Stimulated activated naive CD8-positive, alpha-beta T cell treated with anti-CD3 and anti-CD28 coated beads, Interleukin-15, amount 100 ng/mL, for 72 hours (primary cell): ENCODE data around the gene MICAL3.
"Not testable (repeated sequence)": the region's sequence is repeated elsewhere in the genome, so short reads cannot be mapped to it uniquely, and the experiment has no call there.

Source experiments
- ATAC-seq: fragments of 150-1000 bp; cut with Tn5 transposase; 2 replicates; pipeline ENCODE4 v1.10.0; 2021; ENCODE audit warnings: mild to moderate bottlenecking, moderate library complexity
- DNase-seq, 2 donors: peaks; one replicate each; pipeline ENCODE4 v3.0.0; 2021 to 2022
- H3K27ac Mint-ChIP-seq, 2 donors: one replicate each; pipeline ENCODE4 v1.8.0; 2022; ENCODE audit warnings: mild to moderate bottlenecking in 2 of 2, mixed read lengths in 2 of 2, moderate library complexity in 2 of 2
- H3K27me3 Mint-ChIP-seq: one replicate; pipeline ENCODE4 v1.8.0; 2022; ENCODE audit warnings: mixed read lengths
- H3K4me1 Mint-ChIP-seq: one replicate; pipeline ENCODE4 v1.8.0; 2022; ENCODE audit warnings: mild to moderate bottlenecking, mixed read lengths
- H3K4me3 Mint-ChIP-seq, 2 donors: one replicate each; pipeline ENCODE4 v1.8.0; 2022; ENCODE audit warnings: mild to moderate bottlenecking in 2 of 2, mixed read lengths in 2 of 2, moderate library complexity in 1 of 2
- H3K9me3 Mint-ChIP-seq, 2 donors: one replicate each; pipeline ENCODE4 v1.8.0; 2022; ENCODE audit warnings: mixed read lengths in 2 of 2

Gene MICAL3, protein sequence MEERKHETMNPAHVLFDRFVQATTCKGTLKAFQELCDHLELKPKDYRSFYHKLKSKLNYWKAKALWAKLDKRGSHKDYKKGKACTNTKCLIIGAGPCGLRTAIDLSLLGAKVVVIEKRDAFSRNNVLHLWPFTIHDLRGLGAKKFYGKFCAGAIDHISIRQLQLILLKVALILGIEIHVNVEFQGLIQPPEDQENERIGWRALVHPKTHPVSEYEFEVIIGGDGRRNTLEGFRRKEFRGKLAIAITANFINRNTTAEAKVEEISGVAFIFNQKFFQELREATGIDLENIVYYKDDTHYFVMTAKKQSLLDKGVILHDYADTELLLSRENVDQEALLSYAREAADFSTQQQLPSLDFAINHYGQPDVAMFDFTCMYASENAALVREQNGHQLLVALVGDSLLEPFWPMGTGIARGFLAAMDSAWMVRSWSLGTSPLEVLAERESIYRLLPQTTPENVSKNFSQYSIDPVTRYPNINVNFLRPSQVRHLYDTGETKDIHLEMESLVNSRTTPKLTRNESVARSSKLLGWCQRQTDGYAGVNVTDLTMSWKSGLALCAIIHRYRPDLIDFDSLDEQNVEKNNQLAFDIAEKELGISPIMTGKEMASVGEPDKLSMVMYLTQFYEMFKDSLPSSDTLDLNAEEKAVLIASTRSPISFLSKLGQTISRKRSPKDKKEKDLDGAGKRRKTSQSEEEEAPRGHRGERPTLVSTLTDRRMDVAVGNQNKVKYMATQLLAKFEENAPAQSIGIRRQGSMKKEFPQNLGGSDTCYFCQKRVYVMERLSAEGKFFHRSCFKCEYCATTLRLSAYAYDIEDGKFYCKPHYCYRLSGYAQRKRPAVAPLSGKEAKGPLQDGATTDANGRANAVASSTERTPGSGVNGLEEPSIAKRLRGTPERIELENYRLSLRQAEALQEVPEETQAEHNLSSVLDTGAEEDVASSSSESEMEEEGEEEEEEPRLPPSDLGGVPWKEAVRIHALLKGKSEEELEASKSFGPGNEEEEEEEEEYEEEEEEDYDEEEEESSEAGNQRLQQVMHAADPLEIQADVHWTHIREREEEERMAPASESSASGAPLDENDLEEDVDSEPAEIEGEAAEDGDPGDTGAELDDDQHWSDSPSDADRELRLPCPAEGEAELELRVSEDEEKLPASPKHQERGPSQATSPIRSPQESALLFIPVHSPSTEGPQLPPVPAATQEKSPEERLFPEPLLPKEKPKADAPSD (N-terminal part only)

DNA sequence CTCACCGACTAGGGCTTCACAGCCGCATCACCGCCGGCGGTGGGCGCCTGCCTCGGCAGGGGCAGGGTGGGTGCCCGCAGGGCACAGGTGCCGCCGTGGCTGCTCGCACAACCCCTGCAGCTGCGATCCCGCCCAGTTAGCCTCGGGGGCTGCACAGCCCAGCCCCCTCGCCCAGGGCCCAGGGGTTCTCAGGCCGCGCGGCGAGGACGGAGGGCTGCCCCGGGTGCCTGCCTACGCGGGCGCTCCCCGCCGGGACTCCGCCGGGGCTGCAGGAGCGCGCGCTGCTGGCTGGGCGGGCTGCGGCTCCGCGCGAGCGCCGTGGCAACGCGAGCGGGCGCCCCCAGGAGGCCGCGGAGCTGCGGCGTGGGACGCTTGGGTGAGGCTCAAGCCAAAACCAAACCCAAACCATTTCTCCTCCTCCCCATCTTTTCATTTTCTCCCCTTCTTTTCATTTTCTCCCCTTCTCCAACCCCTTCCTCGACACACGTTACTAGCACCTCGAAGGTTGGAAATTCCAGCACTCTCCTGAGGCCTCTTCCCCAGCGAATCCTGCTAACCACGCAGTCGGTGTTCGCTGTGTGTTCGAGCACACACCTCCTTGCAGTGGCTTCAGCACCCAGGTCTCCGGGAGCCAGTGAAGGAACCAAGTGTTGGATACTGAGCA is at the start of gene MICAL3:
Gene MICAL3 (minus strand): TSS at position 286 of the 664 bp plus-strand sequence. CDS start 117,749 bp downstream, outside the sequence.
- Mint-ChIP-seq H3K9me3 (no peaks in the 10 kb centered on the region), H3K4me1 (peaks cover 22% of the 10 kb centered on the region), H3K27ac (no peak within 1 kb of the TSS), H3K4me3 (peak within 1 kb of the TSS; percentile 88 to 89), H3K27me3 (peaks cover 67% of the 10 kb centered on the region)
- peak; percentile 61 to 74 for DNase-seq
- ATAC-seq, result peak; percentile 94

DNA sequence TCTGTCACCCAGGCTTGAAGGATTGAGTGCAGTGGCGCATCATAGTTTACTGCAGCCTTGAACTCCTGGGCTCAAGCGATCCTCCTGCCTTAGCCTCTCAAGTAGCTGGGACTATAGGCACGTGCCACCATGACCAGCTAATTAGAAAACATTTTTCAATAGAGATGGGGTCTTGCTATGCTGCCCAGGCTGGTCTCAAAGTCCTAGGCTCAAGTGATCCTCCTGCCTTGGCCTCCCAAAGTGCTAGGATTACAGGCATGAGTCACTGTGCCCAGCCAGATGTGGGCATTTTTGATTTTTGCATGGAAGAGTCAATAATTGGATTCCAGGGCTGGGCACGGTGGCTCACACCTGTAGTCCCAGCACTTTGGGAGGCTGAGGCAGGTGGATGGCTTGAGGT is 49.6 kb upstream of the MICAL3 start:
- not testable (repeated sequence) for H3K27me3 Mint-ChIP-seq, H3K9me3 Mint-ChIP-seq, DNase-seq, H3K27ac Mint-ChIP-seq, H3K4me3 Mint-ChIP-seq, ATAC-seq
- H3K4me1 Mint-ChIP-seq, result peaks cover 21% of the 10 kb centered on the region

DNA sequence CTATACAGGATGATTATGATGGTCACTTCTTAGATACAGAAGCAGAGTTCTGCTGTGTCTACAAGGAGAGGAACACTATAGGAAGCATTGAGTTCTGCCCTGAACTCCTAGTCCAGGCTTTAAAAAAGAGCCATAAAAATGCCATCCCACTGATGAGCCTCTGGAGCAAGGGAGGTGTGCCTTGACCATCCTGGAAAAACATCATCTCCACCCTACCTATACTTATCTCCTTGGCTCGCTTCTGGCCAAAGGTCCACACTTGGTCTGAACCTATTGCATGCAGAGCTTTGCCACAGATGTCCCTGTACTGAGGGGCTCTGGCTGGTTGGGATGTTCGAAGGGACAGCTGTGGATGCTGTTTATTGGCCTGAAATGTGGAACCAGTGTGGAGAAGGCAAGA is 49.1 kb upstream of the MICAL3 start:
- Mint-ChIP-seq H3K4me3 (no peak overlapping the region), H3K4me1 (peaks cover 16% of the 10 kb centered on the region), H3K27me3 (no peaks in the 10 kb centered on the region), H3K9me3 (no peaks in the 10 kb centered on the region), H3K27ac (no peak overlapping the region)
- no peak for DNase-seq
- no peak for ATAC-seq

DNA sequence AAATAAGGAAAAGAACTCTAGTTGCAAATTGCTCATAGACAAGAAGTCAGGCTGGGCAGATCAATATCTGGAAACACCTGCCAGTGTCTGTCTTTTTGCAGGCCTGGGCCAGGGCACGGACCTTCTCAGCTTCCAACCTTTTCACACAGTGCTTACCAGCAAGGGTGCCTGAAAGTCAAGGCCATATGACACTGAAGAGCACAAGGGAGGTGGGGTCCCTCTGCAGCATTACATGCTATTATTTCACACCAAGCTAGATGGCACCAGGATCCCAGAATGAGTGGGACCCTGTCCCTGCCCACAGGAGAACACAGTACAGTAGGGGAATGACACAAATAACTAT is 47.6 kb upstream of the MICAL3 start:
- no peak for DNase-seq
- ATAC-seq, result no peak
- Mint-ChIP-seq H3K4me1 (peaks cover 12% of the 10 kb centered on the region), H3K4me3 (no peak overlapping the region), H3K27me3 (peaks cover 12% of the 10 kb centered on the region), H3K9me3 (no peaks in the 10 kb centered on the region), H3K27ac (no peak overlapping the region)

DNA sequence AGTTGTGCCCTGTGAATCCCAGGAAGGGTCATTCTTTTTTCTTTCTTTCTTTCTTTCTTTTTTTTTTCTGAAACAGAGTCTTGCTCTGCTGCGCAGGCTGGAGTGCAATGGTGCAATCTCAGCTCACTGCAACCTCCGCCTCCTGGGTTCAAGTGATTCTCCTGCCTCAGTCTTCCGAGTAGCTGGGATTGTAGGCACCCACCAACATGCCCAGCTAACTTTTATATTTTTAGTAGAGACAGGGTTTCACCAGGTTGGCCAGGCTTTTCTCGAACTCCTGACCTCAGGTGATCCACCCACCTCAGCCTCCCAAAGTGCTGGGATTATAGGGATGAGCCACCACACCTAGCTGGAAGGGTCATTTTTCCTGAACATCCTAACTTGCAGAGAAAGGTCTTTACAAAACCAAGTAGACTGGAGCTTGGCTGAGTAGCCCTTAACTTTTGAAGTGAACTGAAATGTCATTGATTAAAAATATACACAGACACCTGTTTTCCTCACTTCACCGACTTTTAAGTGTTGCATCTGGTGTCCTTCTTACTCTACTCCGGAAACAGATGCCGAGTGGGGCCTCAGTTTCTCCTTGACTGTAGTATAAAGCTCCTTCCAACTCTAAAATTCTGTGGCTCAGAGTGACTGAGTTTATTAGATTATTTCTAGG is 47.1 kb upstream of the MICAL3 start:
- H3K9me3 Mint-ChIP-seq, H3K4me3 Mint-ChIP-seq, ATAC-seq, H3K4me1 Mint-ChIP-seq, DNase-seq: not testable (repeated sequence)
- H3K27me3 Mint-ChIP-seq, result peaks cover 17% of the 10 kb centered on the region
- peak overlapping the region in 1 of 2 donors; percentile 22 for H3K27ac Mint-ChIP-seq

DNA sequence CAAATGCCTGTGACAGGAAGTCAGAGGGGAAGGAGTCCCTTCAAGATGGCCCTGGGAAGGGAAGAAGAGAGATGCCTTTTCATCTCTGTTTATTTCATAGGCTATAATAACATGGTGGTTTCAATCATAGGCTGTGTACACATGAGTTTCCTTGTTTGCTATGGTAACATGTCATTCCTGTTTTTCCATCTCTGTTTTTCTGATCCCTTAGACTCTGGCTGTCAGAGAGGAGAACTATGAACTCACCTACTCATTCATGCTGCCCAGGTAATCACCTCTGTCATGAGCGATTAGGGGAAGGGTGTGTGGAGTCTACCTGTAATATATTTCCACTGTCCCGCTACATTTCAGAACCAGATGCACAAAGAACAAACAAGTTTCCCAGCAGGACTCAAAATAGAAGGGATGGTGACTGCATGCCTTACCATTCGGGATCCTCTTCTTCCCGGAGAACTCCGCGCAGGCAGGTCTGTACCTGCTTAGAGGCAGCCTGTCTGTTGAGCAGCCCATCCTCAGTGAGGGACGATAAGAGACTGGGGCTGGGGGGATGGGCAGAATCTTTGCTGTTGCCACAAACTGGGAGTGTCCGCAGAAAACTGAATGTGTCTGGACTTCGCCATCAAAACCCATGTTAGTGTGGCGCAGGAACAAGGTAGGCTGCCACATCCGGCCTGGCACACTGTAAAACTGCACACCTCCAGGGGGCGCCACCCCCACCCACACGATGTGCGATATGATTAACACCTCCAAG is 46.4 kb upstream of the MICAL3 start:
- H3K4me1 Mint-ChIP-seq, result peaks cover under 1% of the 10 kb centered on the region
- no peak for ATAC-seq
- no peak overlapping the region for H3K27ac Mint-ChIP-seq
- H3K9me3 Mint-ChIP-seq, result no peaks in the 10 kb centered on the region
- no peak for DNase-seq
- H3K4me3 Mint-ChIP-seq, result no peak overlapping the region
- peaks cover 23% of the 10 kb centered on the region for H3K27me3 Mint-ChIP-seq

DNA sequence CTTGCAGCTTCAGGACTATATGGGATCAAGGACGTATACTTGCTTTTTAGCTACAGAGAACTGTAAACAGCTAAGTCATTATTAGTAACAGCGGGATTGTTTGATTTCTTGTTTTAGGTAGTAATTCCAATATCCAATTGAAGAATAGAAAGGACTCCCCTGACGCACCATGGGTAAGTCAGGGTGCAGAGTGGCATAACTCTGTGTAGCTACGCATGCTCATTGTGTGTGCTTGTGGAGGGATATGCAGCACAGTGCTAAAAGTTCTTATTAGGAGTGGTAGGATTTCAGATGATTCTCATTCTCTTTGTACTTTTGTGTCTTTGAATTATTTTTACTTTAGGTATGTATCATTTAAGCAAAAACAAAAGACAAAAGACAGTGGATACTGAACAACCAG is 45.7 kb upstream of the MICAL3 start:
- Mint-ChIP-seq H3K4me3 (no peak overlapping the region), H3K9me3 (no peaks in the 10 kb centered on the region), H3K4me1 (no peaks in the 10 kb centered on the region), H3K27ac (no peak overlapping the region), H3K27me3 (peaks cover 30% of the 10 kb centered on the region)
- DNase-seq (no peak), ATAC-seq (no peak)

DNA sequence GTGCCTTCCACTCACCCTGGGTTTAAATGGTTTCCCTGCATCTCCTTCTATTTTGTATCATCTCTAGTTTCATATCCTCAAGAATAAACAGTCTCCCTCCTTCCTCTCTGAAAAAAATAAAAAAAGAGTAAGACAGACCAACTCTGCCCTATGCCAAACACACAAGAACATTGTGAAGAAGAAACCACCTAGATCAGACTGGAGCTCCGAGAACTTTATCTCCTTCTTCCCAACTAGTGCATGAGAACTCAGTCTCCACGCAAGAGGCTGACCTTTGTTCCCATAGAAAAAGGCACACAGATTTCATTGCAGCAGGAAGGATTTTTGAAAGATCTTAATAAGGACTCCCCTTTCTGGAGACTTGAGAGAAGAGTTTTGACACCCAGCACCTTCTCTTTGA is 44.7 kb upstream of the MICAL3 start:
- DNase-seq (no peak), ATAC-seq (no peak)
- Mint-ChIP-seq H3K27me3 (peaks cover 38% of the 10 kb centered on the region), H3K4me1 (no peaks in the 10 kb centered on the region), H3K4me3 (no peak overlapping the region), H3K27ac (no peak overlapping the region), H3K9me3 (no peaks in the 10 kb centered on the region)

DNA sequence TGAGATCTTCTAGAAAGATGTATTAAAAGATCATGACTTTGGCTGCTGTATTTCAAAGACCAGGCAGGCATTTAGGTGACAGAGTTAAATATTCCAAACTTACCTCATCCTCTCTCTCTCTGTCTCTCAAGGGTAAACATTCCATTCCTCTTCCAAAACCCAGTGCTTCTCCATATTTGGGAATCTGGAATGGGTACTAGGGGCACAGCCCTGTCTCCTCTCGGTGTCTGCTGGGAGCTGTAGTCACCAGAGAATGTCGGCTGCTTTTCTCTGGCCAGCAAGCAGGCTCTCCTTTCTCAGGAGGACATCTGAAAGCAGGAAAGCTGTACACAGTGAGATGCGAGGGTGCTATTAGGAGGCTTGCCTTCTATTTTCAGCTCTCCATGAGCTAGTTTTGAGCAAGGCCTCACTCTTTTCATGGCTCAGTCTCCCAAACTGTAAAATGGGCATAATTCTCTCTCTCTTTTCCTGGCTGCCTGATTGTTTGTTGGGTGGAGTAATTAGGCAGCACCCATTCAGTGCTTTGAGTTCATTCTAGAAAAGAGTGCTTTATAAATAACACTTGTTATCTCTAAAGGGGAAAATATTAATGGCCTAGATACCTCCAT is 44.1 kb upstream of the MICAL3 start:
- peak overlapping the region in 1 of 2 donors; percentile 72 for H3K27ac Mint-ChIP-seq
- H3K9me3 Mint-ChIP-seq, result no peaks in the 10 kb centered on the region
- H3K4me1 Mint-ChIP-seq, result no peaks in the 10 kb centered on the region
- peaks cover 38% of the 10 kb centered on the region for H3K27me3 Mint-ChIP-seq
- ATAC-seq (no peak), DNase-seq (no peak)
- H3K4me3 Mint-ChIP-seq, result no peak overlapping the region

DNA sequence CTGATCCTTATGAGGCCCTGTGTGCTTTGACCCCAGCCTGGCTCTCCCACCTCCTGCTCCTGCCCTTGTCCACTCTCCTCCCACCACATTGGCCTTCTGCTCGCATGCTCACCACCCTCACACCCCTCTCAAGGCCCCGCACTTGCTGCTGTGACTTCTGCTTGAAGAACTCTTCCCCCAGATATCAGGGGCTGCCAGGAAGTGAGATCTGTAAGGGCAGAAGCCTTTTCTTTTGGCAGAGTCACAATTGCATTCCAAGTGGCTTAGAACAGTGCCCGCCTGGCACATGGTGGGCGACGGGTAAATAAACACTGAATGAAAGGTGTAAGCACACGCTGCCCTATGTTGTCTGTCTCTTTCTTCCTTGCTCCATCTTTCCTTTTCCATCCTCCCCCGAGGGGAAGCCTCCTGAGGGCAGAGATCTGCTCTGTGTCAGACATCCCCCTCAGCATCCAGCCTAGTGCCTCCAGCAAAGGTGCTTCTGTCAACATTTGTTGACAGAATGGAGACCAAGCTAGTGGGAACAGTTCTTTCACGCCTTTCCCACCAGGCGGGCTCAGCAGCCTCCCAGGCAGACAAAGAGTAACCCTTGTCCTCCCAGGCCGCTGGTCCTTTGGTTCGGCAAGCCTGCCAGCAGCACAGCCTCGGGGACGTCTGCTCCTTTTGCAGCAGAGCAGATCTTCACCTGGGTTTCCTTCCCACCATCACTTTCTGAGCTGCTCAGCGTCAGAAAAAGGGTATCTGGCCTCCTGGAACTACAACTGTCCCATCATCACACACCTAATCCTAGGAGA is 43.4 kb upstream of the MICAL3 start:
- Mint-ChIP-seq H3K4me3 (no peak overlapping the region), H3K27me3 (peaks cover 38% of the 10 kb centered on the region), H3K27ac (peak overlapping the region in 1 of 2 donors; percentile 42), H3K9me3 (no peaks in the 10 kb centered on the region), H3K4me1 (no peaks in the 10 kb centered on the region)
- ATAC-seq (no peak), DNase-seq (no peak)

DNA sequence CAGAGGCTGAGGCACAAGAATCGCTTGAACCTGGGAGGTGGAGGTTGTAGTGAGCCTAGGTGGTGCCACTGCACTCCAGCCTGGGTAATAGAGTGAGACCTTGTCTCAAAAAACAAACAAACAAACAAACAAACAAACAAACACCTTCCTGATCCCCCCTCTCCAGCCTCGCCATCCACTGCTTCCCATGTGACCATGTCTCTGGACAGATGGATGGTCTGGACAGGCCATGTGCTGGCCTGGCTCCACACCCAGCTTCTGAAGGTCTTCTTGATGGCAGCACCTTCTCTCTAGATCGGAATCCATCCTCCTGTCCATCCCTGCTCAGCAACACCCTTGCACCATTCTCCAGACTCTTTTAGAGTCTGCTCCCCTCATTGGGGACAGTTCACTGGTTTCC is 42.8 kb upstream of the MICAL3 start:
- H3K27ac Mint-ChIP-seq, result peak overlapping the region in 1 of 2 donors; percentile 22

DNA sequence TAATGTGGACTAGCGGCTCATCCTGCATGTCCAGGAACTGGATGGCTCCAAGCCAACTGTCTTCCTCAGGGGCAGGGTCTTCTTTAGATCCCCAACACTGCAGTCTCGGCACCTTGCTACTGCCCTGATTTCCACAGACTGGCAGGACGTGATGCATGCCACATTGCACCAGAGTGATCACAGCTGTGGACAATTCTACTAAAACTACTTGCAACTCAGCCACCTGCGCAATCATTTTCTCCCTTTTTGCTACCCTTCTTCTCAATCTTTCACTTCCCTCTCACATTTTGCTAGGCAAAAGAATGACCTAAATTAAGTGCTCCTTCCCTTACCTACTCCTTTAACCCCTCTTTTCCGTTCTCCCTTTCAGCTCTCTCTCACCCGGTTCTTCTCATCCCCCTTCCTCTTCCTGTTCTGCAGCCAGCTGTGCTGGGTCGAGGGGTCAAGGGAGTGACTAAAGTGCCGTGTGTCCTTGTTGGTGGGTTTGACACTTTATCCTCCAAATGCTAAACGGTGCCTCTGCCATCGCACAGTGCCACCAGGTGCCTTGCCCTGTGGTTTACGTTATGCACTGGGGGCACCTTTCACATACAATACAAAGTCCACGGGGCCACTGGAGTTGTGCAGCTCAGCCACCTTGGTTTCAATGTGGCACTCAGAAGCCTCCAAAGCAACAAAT is 42.0 kb upstream of the MICAL3 start:
- no peak for ATAC-seq
- Mint-ChIP-seq H3K4me1 (no peaks in the 10 kb centered on the region), H3K27me3 (peaks cover 38% of the 10 kb centered on the region), H3K27ac (no peak overlapping the region), H3K9me3 (no peaks in the 10 kb centered on the region), H3K4me3 (no peak overlapping the region)
- DNase-seq, result no peak

More for the DNA sequence above, 42.8 kb upstream of the MICAL3 start:
- ATAC-seq (no peak), DNase-seq (no peak)
- Mint-ChIP-seq H3K4me1 (no peaks in the 10 kb centered on the region), H3K27me3 (peaks cover 38% of the 10 kb centered on the region), H3K4me3 (no peak overlapping the region), H3K9me3 (no peaks in the 10 kb centered on the region)

DNA sequence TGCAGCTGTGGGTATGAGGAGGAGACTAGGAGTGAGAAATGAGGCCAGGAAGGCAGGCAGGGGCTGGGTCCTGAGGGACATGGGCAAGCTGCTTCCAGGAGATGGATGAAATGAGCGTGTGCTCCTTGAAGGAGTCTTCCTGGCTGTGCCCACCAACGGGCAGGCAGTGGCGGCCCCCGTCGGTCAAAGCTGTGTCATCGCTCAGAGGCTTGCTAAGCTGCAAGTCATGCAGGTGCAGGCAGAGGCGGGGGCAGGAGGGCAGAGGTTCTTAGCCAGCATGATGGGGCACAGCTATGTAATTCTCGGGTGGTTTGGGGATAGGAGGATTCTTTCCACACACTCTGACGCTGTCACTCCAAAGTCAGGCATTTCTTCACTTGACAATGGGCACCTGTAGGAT is 40.9 kb upstream of the MICAL3 start:
- ATAC-seq (no peak), DNase-seq (no peak)
- H3K9me3 Mint-ChIP-seq, result no peaks in the 10 kb centered on the region
- H3K4me3 Mint-ChIP-seq, result no peak overlapping the region
- H3K27me3 Mint-ChIP-seq, result peaks cover 38% of the 10 kb centered on the region
- H3K4me1 Mint-ChIP-seq, result no peaks in the 10 kb centered on the region
- H3K27ac Mint-ChIP-seq, result no peak overlapping the region
